Omental fat pad (tissue), 4 donors: Measurements from ENCODE around the gene NFATC1. TPM values are rescaled to one million over a fixed set of nuclear protein-coding genes. Genes with fewer than 3 reads are reported as not detected.

Source experiments
- ATAC-seq: fragments of 150-250 bp; one replicate; pipeline ENCODE4 v1.9.1; 2016; ENCODE audit warnings: mild to moderate bottlenecking, moderate library complexity; ENCODE audit not compliant: low FRiP score
- DNase-seq: peaks from one replicate; pipeline ENCODE4 v3.0.0-alpha.2; 2019; ENCODE audit warnings: low spot score
- CTCF ChIP-seq, 3 donors: fragments of 450-650 bp; IDR thresholded peaks; one replicate each; pipeline ENCODE4 v1.5.1; 2016 to 2017; ENCODE audit warnings: antibody characterized with exemption in 3 of 3, mild to moderate bottlenecking in 3 of 3, moderate library complexity in 2 of 3
- total RNA-seq, 4 donors: library from RNA; depleted of rRNA; stranded (reverse); fragments of >200 nt; gene quantifications; one replicate each; pipeline ENCODE4 v1.1.0, GENCODE V29; 2016

The NFATC1 gene
- total RNA-seq, 4 donors from 2014 or later = 10.7 to 57.4 (median 19.1) TPM

GRCh38 chr18:79367480-79367879, 28.2 kb upstream of the NFATC1 start:
- no peak for TF ChIP-seq CTCF (IDR thresholded peaks at IDR 0.05)
- ATAC-seq (no peak), DNase-seq (no peak)

- TF ChIP-seq CTCF (IDR thresholded peaks at IDR 0.05) = no peak
- ATAC-seq = no peak
- DNase-seq = no peak
Observed at GRCh38 chr18:79367989-79368388, 27.7 kb upstream of the NFATC1 start.

- DNase-seq (no peak), ATAC-seq (no peak)
- no peak for TF ChIP-seq CTCF (IDR thresholded peaks at IDR 0.05)
Observed at GRCh38 chr18:79368681-79369080, 27.0 kb upstream of the NFATC1 start.

GRCh38 chr18:79371561-79372121, 24.1 kb upstream of the NFATC1 start:
- ATAC-seq (no peak), DNase-seq (no peak)
- TF ChIP-seq CTCF (IDR thresholded peaks at IDR 0.05) = no peak

- DNase-seq = no peak
- ATAC-seq = no peak
Observed at GRCh38 chr18:79372461-79372860, 23.3 kb upstream of the NFATC1 start.

GRCh38 chr18:79372991-79373390, 22.7 kb upstream of the NFATC1 start:
- DNase-seq (no peak), ATAC-seq (no peak)
- TF ChIP-seq CTCF (IDR thresholded peaks at IDR 0.05) = no peak

More at GRCh38 chr18:79372461-79372860, 23.3 kb upstream of the NFATC1 start:
- no peak for TF ChIP-seq CTCF (IDR thresholded peaks at IDR 0.05)

- no peak for TF ChIP-seq CTCF (IDR thresholded peaks at IDR 0.05)
- ATAC-seq (no peak), DNase-seq (no peak)
Observed at GRCh38 chr18:79373736-79374135, 22.0 kb upstream of the NFATC1 start.
